HG03439 (cell line): ENCODE data around the gene MARK2.
A peak's percentile ranks its signal among the peaks of the same experiment; 100 is the strongest.

Experiments used
- ATAC-seq: cut with Tn5 transposase; IDR thresholded peaks from one replicate; pipeline ENCODE4 v1.9.1; 2021; ENCODE audit warnings: mild to moderate bottlenecking, moderate library complexity; ENCODE audit not compliant: unreplicated experiment

The MARK2 gene

GRCh38 chr11:63879598-63880402 is 40.9 kb downstream of the MARK2 start:
- no peak for ATAC-seq

- no peak for ATAC-seq
Measured at GRCh38 chr11:63880403-63880790, 41.5 kb downstream of the MARK2 start.

DNA sequence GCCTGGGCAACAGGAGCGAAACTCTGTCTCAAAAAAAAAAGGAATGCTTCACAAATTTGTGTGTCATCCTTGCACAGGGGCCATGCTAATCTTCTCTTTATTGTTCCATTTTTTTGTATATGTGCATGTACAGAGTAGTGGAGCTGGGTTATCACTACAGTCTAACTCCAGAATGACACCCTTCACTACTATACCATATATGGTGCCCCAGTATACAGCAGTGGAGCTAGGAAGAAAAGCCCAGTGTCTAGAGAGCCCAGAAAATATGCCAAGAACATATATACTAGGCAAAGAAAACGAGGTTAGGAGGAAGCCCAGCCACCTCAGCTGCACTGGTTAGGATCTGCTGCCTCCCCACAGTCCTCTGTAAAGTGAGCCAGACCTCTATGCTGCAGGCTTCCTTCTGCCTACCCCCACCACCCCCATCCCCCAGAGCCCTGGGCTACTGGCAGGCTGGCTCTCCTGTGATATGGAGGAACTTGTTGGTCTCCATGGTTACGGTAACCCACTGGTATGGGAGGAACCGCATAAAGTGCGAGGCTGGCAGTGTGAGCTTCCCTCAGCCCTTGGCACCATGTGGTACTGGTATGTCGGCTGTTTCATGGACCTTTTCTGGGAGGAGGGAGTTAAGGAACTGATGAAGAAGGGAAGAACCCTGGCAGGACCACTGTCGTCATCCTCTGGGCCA is 43.8 kb downstream of the MARK2 start:
- ATAC-seq = no peak

- no peak for ATAC-seq
Measured at GRCh38 chr11:63883791-63884190, 44.9 kb downstream of the MARK2 start.

- no peak for ATAC-seq
Measured at GRCh38 chr11:63884196-63884932, 45.5 kb downstream of the MARK2 start.

- no peak for ATAC-seq
Measured at GRCh38 chr11:63887386-63887999, 48.6 kb downstream of the MARK2 start.

DNA sequence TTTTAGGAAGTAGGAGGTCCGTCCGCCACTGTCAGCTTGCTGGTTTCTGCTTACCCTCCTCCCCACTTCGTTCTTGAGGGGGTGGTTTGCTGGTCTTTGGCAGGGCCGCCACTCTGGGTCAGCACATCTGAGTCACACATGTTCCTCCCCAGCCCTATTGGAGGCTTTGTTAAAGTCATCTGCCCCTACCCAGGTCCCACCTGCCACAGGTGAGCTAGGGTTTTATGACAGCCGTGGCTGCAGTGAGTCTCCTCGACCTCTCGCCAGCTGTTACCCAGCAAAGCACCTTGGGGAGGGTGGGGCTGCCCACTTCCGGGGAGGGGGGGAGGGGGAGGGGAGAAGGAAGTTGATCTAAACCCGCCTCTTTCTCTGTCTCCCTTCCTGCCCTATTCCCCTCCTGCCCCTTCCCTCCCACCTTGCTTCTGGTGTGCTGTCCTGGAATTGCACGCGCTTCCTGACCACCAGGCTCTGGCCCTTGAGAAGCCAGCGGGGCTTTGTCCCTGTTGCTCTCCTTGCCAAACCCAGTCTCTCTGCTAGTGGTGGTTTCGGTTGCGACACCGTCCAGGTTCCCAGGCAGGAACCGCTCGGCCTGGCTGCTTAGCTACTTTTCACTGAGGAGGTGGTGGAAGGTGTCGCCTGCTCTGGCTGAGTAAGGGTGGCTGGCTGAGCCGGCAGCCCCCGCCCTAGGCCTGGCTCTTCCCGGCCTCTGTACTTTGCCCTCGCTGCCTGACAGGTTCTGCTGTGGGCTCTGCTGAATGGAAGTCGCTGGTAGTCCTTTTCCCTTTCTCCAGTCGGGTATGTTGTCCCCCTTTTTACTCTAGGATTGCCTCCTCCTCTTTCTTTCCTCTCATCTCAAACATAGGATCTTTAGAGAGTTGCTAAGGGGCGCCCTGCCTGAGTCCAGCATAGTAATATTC is 49.5 kb downstream of the MARK2 start:
- peak; percentile 65 for ATAC-seq

DNA sequence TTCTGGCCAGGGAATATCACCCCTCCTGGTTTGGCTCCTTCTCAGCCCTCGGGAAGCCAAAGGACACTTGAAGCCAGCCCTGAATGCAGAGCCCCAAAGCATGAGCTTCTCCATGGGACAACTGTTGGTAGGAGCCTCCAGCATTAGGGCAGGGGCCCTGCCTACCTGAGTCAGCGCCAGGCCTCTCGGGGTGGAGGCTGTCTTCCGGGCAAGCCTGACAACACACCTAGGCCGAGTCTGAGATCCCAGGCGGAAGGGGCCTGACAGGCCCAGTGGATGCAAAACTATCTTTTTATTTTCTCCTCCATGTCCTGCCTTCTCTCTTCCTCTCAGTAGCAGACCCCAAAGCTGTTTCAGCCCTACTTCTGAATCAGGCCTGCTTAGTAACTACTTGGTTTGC is 50.4 kb downstream of the MARK2 start:
- ATAC-seq = no peak

DNA sequence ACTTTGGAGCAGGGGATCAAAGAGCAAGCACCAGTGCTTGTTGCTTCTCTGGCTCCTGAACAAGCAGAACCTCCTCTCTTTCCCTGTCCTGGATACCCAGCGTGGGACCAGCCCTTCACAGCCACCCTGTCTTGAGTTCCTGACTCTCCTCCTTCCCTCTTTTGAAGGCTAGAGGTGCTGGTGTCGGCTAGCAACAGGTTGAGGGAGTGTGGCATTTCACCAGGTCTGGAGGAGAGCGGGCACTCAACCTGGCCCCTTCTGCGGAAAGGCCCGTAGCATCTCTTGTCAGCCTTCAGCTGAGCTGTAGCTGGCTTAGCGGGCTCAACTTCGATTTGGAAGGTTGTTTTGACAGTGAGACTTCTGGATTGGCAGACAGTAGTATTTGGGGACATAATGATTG is 51.5 kb downstream of the MARK2 start:
- no peak for ATAC-seq

GRCh38 chr11:63892228-63892627 is 53.3 kb downstream of the MARK2 start:
- ATAC-seq = no peak

DNA sequence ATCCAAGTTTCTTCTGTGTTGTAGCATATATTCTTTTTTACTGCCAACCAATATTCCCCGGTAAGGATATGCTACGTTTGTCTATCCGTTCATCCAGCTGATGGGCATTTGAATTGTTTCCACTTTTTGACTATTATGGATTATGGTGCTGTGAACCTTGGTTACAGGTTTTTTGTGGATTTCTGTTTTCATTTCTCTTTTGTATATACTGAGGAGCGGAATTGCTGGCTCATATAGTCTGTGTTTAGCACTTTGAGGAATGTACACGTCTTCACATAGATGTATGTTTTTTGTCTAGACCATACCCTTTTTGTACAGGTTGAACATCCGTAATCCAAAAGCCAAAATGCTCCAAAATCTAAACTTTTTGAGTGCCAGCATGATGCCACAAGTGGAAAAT is 54.4 kb downstream of the MARK2 start:
- ATAC-seq = no peak

DNA sequence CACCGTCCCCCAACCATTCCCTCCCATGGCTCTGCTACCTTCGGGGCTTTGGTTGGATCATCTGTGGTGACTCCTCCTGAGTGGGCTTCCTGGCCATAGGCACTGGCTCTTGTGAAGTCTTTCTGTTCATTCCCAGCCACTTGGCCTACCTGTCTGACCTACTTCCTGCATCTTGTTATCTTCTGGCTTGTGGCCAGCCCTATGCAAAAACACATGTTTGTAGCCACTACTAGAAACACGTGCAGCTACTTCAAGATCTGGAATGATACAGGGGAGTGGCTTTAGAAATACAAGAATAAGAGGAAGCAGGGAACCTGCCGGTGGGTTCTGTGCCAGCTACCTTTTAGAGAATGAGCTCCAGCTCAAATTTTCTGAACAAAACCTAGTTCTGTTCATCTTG is 57.2 kb downstream of the MARK2 start:
- no peak for ATAC-seq

- ATAC-seq = no peak
Measured at GRCh38 chr11:63897459-63898146, 58.7 kb downstream of the MARK2 start.

- ATAC-seq = no peak
Measured at GRCh38 chr11:63901660-63902059, 62.8 kb downstream of the MARK2 start.

- ATAC-seq = no peak
Measured at GRCh38 chr11:63903884-63904283, 65.0 kb downstream of the MARK2 start.

DNA sequence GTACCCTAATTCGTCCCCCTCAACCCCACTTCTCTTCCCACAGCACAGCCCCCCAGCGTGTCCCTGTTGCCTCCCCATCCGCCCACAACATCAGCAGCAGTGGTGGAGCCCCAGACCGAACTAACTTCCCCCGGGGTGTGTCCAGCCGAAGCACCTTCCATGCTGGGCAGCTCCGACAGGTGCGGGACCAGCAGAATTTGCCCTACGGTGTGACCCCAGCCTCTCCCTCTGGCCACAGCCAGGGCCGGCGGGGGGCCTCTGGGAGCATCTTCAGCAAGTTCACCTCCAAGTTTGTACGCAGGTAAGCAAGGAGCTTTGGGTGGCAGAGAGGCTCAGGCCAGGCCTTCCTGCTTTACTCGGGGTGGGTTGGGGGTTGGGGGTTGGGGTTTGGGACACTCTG is 65.8 kb downstream of the MARK2 start:
- ATAC-seq = no peak

DNA sequence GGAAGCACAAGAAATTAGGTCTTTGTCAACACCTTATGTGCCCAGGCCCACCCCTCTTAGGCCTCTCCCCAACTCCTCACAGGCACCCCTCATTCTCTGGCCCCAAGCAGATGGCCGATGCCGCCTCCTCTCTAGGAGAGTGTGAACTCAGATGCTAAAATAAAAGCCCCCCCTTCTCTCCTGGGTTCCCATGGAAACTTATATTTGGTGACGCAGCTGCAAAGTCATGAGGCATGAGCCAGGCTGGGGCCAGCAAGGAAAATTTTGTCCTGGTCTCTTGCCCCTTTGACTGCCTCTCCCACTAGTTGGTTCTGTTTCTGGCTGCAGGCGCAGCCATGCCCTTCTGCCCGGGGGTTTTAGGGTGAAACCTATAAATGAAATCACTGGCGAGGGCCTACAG is 66.3 kb downstream of the MARK2 start:
- no peak for ATAC-seq

GRCh38 chr11:63906087-63906486 is 67.2 kb downstream of the MARK2 start:
- ATAC-seq = no peak

GRCh38 chr11:63906585-63906984 is 67.7 kb downstream of the MARK2 start:
- no peak for ATAC-seq

GRCh38 chr11:63907063-63907462 is 68.2 kb downstream of the MARK2 start:
- no peak for ATAC-seq
